ENCODE results near the gene NRXN3.

GRCh38 chr14:79080040-79080439 lies 909.9 kb downstream of the NRXN3 start:
- TF ChIP-seq, protein P1, sequence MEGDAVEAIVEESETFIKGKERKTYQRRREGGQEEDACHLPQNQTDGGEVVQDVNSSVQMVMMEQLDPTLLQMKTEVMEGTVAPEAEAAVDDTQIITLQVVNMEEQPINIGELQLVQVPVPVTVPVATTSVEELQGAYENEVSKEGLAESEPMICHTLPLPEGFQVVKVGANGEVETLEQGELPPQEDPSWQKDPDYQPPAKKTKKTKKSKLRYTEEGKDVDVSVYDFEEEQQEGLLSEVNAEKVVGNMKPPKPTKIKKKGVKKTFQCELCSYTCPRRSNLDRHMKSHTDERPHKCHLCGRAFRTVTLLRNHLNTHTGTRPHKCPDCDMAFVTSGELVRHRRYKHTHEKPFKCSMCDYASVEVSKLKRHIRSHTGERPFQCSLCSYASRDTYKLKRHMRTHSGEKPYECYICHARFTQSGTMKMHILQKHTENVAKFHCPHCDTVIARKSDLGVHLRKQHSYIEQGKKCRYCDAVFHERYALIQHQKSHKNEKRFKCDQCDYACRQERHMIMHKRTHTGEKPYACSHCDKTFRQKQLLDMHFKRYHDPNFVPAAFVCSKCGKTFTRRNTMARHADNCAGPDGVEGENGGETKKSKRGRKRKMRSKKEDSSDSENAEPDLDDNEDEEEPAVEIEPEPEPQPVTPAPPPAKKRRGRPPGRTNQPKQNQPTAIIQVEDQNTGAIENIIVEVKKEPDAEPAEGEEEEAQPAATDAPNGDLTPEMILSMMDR (IDR thresholded peaks at IDR 0.05) = no peak
- no peak for TF ChIP-seq EZH2 (IDR thresholded peaks at IDR 0.05)
- no peak for TF ChIP-seq EZH2phosphoT487 (IDR thresholded peaks at IDR 0.05)
